CD4-positive, alpha-beta T cell treated with Interleukin-6 at 100 ng/mL for 8 hours (primary cell): Measurements from ENCODE around the gene MORN1.

ENCODE experiments used
- DNase-seq: peaks from one replicate; pipeline ENCODE4 v3.0.0-alpha.2; 2020; ENCODE audit warnings: mixed read lengths, low spot score

Gene MORN1

GRCh38 chr1:2373551-2374251 lies 17.7 kb downstream of the MORN1 start:
- no peak for DNase-seq

GRCh38 chr1:2372551-2373490 lies 18.5 kb downstream of the MORN1 start:
- DNase-seq: no peak

- no peak for DNase-seq
These were observed 23.2 kb downstream of the MORN1 start for GRCh38 chr1:2368053-2368744.

- DNase-seq: no peak
These were observed 27.4 kb downstream of the MORN1 start for GRCh38 chr1:2363847-2364513.

GRCh38 chr1:2360588-2361364 lies 30.6 kb downstream of the MORN1 start:
- DNase-seq: no peak

GRCh38 chr1:2358651-2359640 lies 32.4 kb downstream of the MORN1 start:
- no peak for DNase-seq

- no peak for DNase-seq
These were observed 33.3 kb downstream of the MORN1 start for GRCh38 chr1:2358072-2358471.

- DNase-seq: no peak
These were observed 34.2 kb downstream of the MORN1 start for GRCh38 chr1:2356911-2357845.

GRCh38 chr1:2356401-2356800 lies 35.0 kb downstream of the MORN1 start:
- DNase-seq: no peak

GRCh38 chr1:2355373-2356261 lies 35.7 kb downstream of the MORN1 start:
- DNase-seq: no peak

- no peak for DNase-seq
These were observed 36.6 kb downstream of the MORN1 start for GRCh38 chr1:2354511-2355372.

GRCh38 chr1:2353551-2354438 lies 37.6 kb downstream of the MORN1 start:
- no peak for DNase-seq

GRCh38 chr1:2352897-2353550 lies 38.3 kb downstream of the MORN1 start:
- DNase-seq: no peak

- no peak for DNase-seq
These were observed 38.9 kb downstream of the MORN1 start for GRCh38 chr1:2352341-2352896.

GRCh38 chr1:2351723-2352122 lies 39.6 kb downstream of the MORN1 start:
- DNase-seq: no peak
